Measurements from ENCODE around the gene TMPRSS5. TPM values are rescaled to one million over a fixed set of nuclear protein-coding genes. Genes with fewer than 3 reads are reported as not detected.

TMPRSS5 gene
- total RNA-seq, 1 experiment from 2014 or later: 0.71 TPM

- Histone ChIP-seq H3K9me3 (ENCODE audit: control insufficient read depth in 1 of 2, insufficient read depth in 1 of 2, low read depth in 1 of 2, low read length in 2 of 2) (no peaks in the 10 kb centered on the region), H3K4me2 (ENCODE audit: low read length) (no peak overlapping the region), H3K4me1 (ENCODE audit: control insufficient read depth in 1 of 2, insufficient read depth in 2 of 2, low read length in 2 of 2) (no peaks in the 10 kb centered on the region), H4K20me1 (ENCODE audit: insufficient read depth) (no peaks in the 10 kb centered on the region), H3K9me2 (ENCODE audit: insufficient read depth) (no peaks in the 10 kb centered on the region), H3K4me3 (replicated peaks in 1 of 2; ENCODE audit: low read depth in 1 of 2, low read length in 2 of 2) (no peak overlapping the region), H3K79me2 (ENCODE audit: insufficient read depth, low read length) (no peaks in the 10 kb centered on the region), H2AFZ (ENCODE audit: low read depth, low read length, poor library complexity, severe bottlenecking) (no peak overlapping the region), H3K36me3 (ENCODE audit: control insufficient read depth in 1 of 2, insufficient read depth in 2 of 2, low read length in 2 of 2) (peaks cover 16 to 23% of the 10 kb centered on the region in 2 experiments; a peak in 3 of 4 replicates), H3K9ac (ENCODE audit: low read length) (no peak overlapping the region), H3K27ac (ENCODE audit: low read depth, low read length) (no peak overlapping the region), H3K27me3 (ENCODE audit: insufficient read depth, low read length) (no peaks in the 10 kb centered on the region)
- ATAC-seq: no peak
- TF ChIP-seq EGR1 (IDR thresholded peaks at IDR 0.05; ENCODE audit: low read depth) (no peak), SRF (IDR thresholded peaks at IDR 0.05; ENCODE audit: low read depth) (no peak), CBX3 (IDR thresholded peaks at IDR 0.05; ENCODE audit: low read depth) (no peak), JUND (IDR thresholded peaks at IDR 0.05) (no peak)
- BruUV-seq (replicated peaks): no TSS peak
- CTCF ChIA-PET: no interaction called here
- POLR2A ChIA-PET: no interaction called here
- intact Hi-C loops (cut with micrococcal nuclease): no loop called here
- RAD21 ChIA-PET (ENCODE audit: low non-redundant PET in 1 of 2, low total read pairs in 2 of 2, uncharacterized antibody in 2 of 2, unreplicated experiment in 2 of 2): no interaction called here
- no peak for DNase-seq (ENCODE audit: low read depth, low spot score)
These were observed 46.8 kb upstream of the TMPRSS5 start for GRCh38 chr11:113752932-113753331.

- no peaks in the 10 kb centered on the region for H3K4me1 ChIP-seq (ENCODE audit: control insufficient read depth in 1 of 2, insufficient read depth in 2 of 2, low read length in 2 of 2)
- no peak overlapping the region for H3K9ac ChIP-seq (ENCODE audit: low read length)
- H3K9me2 ChIP-seq (ENCODE audit: insufficient read depth): no peaks in the 10 kb centered on the region
- no peaks in the 10 kb centered on the region for H3K9me3 ChIP-seq (ENCODE audit: control insufficient read depth in 1 of 2, insufficient read depth in 1 of 2, low read depth in 1 of 2, low read length in 2 of 2)
- ATAC-seq: no peak
- H3K27ac ChIP-seq (ENCODE audit: low read depth, low read length): no peak overlapping the region
- intact Hi-C loops (cut with micrococcal nuclease): no loop called here
- no peak overlapping the region for H3K4me2 ChIP-seq (ENCODE audit: low read length)
- TF ChIP-seq SP1 (IDR thresholded peaks at IDR 0.05; ENCODE audit: low read depth) (no peak), SIN3A (IDR thresholded peaks at IDR 0.05; ENCODE audit: low read depth) (no peak), MAX (IDR thresholded peaks at IDR 0.05) (no peak), FOSL1 (IDR thresholded peaks at IDR 0.05; ENCODE audit: low read depth) (no peak), REST (IDR thresholded peaks at IDR 0.05; ENCODE audit: low read depth) (no peak), CBX3 (IDR thresholded peaks at IDR 0.05; ENCODE audit: low read depth) (no peak), CTCF (IDR thresholded peaks at IDR 0.05 in 2 of 3, conservative IDR thresholded peaks at IDR 0.05 in 1 of 3; ENCODE audit: borderline replicate concordance in 1 of 3, insufficient read depth in 1 of 3, low read depth in 2 of 3, low read length in 2 of 3) (no peak), POLR2A (IDR thresholded peaks at IDR 0.05; ENCODE audit: borderline replicate concordance, extremely low read depth, insufficient read depth, insufficient read length) (no peak), ZFX (IDR thresholded peaks at IDR 0.05) (no peak)
- H3K27me3 ChIP-seq (ENCODE audit: insufficient read depth, low read length): no peaks in the 10 kb centered on the region
- no peak overlapping the region for H3K4me3 ChIP-seq (replicated peaks in 1 of 2; ENCODE audit: low read depth in 1 of 2, low read length in 2 of 2)
- H4K20me1 ChIP-seq (ENCODE audit: insufficient read depth): no peaks in the 10 kb centered on the region
- peaks cover 22 to 35% of the 10 kb centered on the region in 2 experiments; a peak in 3 of 4 replicates for H3K36me3 ChIP-seq (ENCODE audit: control insufficient read depth in 1 of 2, insufficient read depth in 2 of 2, low read length in 2 of 2)
- no peak overlapping the region for H2AFZ ChIP-seq (ENCODE audit: low read depth, low read length, poor library complexity, severe bottlenecking)
- no peaks in the 10 kb centered on the region for H3K79me2 ChIP-seq (ENCODE audit: insufficient read depth, low read length)
- BruUV-seq (replicated peaks): no TSS peak
- ChIA-PET POLR2A (no interaction called here), CTCF (no interaction called here), RAD21 (ENCODE audit: low non-redundant PET in 1 of 2, low total read pairs in 2 of 2, uncharacterized antibody in 2 of 2, unreplicated experiment in 2 of 2) (no interaction called here)
- no peak for DNase-seq (ENCODE audit: low read depth, low spot score)
These were observed 30.2 kb upstream of the TMPRSS5 start for GRCh38 chr11:113736323-113736722.
